Measurements from ENCODE around the gene ABCB8. TPM values are rescaled to one million over a fixed set of nuclear protein-coding genes. Genes with fewer than 3 reads are reported as not detected.
A peak's percentile ranks its signal among the peaks of the same experiment; 100 is the strongest.

The ABCB8 gene
- total RNA-seq, 4 donors from 2014 or later = 29.5 to 42.3 (median 31.9) TPM

GRCh38 chr7:151015967-151016366, 12.3 kb upstream of the ABCB8 start:
- Histone ChIP-seq H3K36me3 (no peaks in the 10 kb centered on the region), H3K4me1 (peaks cover 42% of the 10 kb centered on the region), H3K27me3 (peaks cover 67% of the 10 kb centered on the region), H3K9me3 (no peaks in the 10 kb centered on the region), H3K4me3 (no peak overlapping the region), H3K27ac (no peak overlapping the region)
- WGBS = 87% methylated on average over 4 of the region's 5 CpGs
- no peak for TF ChIP-seq EP300 (IDR thresholded peaks at IDR 0.05)
- no peak for TF ChIP-seq POLR2A (IDR thresholded peaks at IDR 0.05)
- no peak for TF ChIP-seq CTCF (IDR thresholded peaks at IDR 0.05)
- no peak for TF ChIP-seq POLR2AphosphoS5 (IDR thresholded peaks at IDR 0.05)
- no peak for DNase-seq (ENCODE audit: low spot score in 2 of 2)

- WGBS = 72% methylated on average over 7 of the region's 8 CpGs
- TF ChIP-seq CTCF (IDR thresholded peaks at IDR 0.05) = no peak
- no peak for TF ChIP-seq EP300 (IDR thresholded peaks at IDR 0.05)
- TF ChIP-seq POLR2A (IDR thresholded peaks at IDR 0.05) = no peak
- TF ChIP-seq POLR2AphosphoS5 (IDR thresholded peaks at IDR 0.05) = no peak
- Histone ChIP-seq H3K27me3 (peaks cover 69% of the 10 kb centered on the region), H3K4me1 (peaks cover 42% of the 10 kb centered on the region), H3K36me3 (no peaks in the 10 kb centered on the region), H3K9me3 (no peaks in the 10 kb centered on the region), H3K4me3 (no peak overlapping the region), H3K27ac (no peak overlapping the region)
- no peak for DNase-seq (ENCODE audit: low spot score in 2 of 2)
These were observed 11.7 kb upstream of the ABCB8 start for GRCh38 chr7:151016505-151016904.

- Histone ChIP-seq H3K4me1 (peaks cover 42% of the 10 kb centered on the region), H3K4me3 (no peak overlapping the region), H3K9me3 (no peaks in the 10 kb centered on the region), H3K36me3 (no peaks in the 10 kb centered on the region), H3K27me3 (peaks cover 69% of the 10 kb centered on the region), H3K27ac (no peak overlapping the region)
- 80% methylated on average over 12 of the region's 15 CpGs for WGBS
- no peak for DNase-seq (ENCODE audit: low spot score in 2 of 2)
- TF ChIP-seq POLR2A (IDR thresholded peaks at IDR 0.05) = no peak
- no peak for TF ChIP-seq CTCF (IDR thresholded peaks at IDR 0.05)
- no peak for TF ChIP-seq POLR2AphosphoS5 (IDR thresholded peaks at IDR 0.05)
- no peak for TF ChIP-seq EP300 (IDR thresholded peaks at IDR 0.05)
These were observed 11.3 kb upstream of the ABCB8 start for GRCh38 chr7:151016942-151017341.

GRCh38 chr7:151017370-151017952, 10.8 kb upstream of the ABCB8 start:
- Histone ChIP-seq H3K27ac (no peak overlapping the region), H3K9me3 (no peaks in the 10 kb centered on the region), H3K4me3 (no peak overlapping the region), H3K27me3 (peaks cover 66% of the 10 kb centered on the region), H3K4me1 (peaks cover 42% of the 10 kb centered on the region), H3K36me3 (no peaks in the 10 kb centered on the region)
- no peak for DNase-seq (ENCODE audit: low spot score in 2 of 2)
- no peak for TF ChIP-seq POLR2A (IDR thresholded peaks at IDR 0.05)
- no peak for TF ChIP-seq EP300 (IDR thresholded peaks at IDR 0.05)
- TF ChIP-seq POLR2AphosphoS5 (IDR thresholded peaks at IDR 0.05) = no peak
- no peak for TF ChIP-seq CTCF (IDR thresholded peaks at IDR 0.05)
- 45% methylated on average over 10 of the region's 13 CpGs for WGBS

GRCh38 chr7:151017953-151018420, 10.3 kb upstream of the ABCB8 start:
- peaks cover 61% of the 10 kb centered on the region for H3K27me3 ChIP-seq
- no peaks in the 10 kb centered on the region for H3K9me3 ChIP-seq
- peak overlapping the region; percentile 43 for H3K4me3 ChIP-seq
- peak in 1 of 2 donors; percentile 82 for DNase-seq (ENCODE audit: low spot score in 2 of 2)
- peaks cover 40% of the 10 kb centered on the region for H3K4me1 ChIP-seq
- 5% methylated on average over 14 of the region's 34 CpGs for WGBS
- no peak overlapping the region for H3K27ac ChIP-seq
- TF ChIP-seq POLR2A (IDR thresholded peaks at IDR 0.05) (no peak), POLR2AphosphoS5 (IDR thresholded peaks at IDR 0.05) (no peak), EP300 (IDR thresholded peaks at IDR 0.05) (no peak), CTCF (IDR thresholded peaks at IDR 0.05) (peak; percentile 70 to 98)
- no peaks in the 10 kb centered on the region for H3K36me3 ChIP-seq
